Right lobe of liver (tissue), 4 donors: Measurements from ENCODE around the gene UBALD1.

Experiments used
- CTCF ChIP-seq, 4 donors: fragments of 200-600 bp in 3 of 4; fragments of 450-650 bp in 1 of 4; IDR thresholded peaks; one replicate each; pipeline versions ENCODE4 v1.5.1 to v1.8.0; 2016 to 2022; ENCODE audit warnings: antibody characterized with exemption in 4 of 4, mild to moderate bottlenecking in 2 of 4
- POLR2A ChIP-seq: fragments of 450-650 bp; IDR thresholded peaks from one replicate; pipeline ENCODE4 v1.6.1; 2017; ENCODE audit warnings: antibody characterized with exemption, mild to moderate bottlenecking
- donor health status: DM: no; HTN: no; CAD: no.
- donor health status: DM: no; HTN: no; CAD: no.
- donor health status: DM: no; HTN: yes; CAD: no.

GRCh38 chr16:4599037-4599436 is 15.7 kb downstream of the UBALD1 start:
- TF ChIP-seq CTCF (IDR thresholded peaks at IDR 0.05) (no peak), POLR2A (no peak)
